SHP77 treated with DMSO at 0.1 percent for 48 hours (cell line): ENCODE measurements around the gene KCNQ1.

Experiments
- DNase-seq: peaks from one replicate; lab custom pipeline; 2025; lab: John Stamatoyannopoulos, UW

Gene KCNQ1

DNA sequence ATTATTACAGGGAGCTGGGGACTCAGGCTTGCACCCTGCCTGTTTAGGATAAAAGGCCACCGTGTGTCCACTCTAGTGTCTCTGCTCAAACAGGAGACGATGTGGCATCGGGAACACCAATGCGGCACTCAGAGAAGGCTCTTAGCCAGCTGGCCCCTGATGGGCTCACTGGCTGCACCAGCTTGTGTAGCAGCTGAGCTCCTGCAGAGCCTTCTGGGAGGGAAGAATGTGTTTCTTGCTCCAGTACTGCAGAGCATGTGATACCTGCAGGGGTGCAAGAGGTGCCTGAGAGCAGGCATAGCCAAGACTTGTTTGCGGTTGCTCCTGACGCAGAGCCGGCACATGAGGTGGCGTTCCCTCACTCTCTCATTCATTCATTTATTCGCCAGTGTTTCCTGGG, 299.4 kb downstream of the KCNQ1 start:
- no peak for DNase-seq

DNA sequence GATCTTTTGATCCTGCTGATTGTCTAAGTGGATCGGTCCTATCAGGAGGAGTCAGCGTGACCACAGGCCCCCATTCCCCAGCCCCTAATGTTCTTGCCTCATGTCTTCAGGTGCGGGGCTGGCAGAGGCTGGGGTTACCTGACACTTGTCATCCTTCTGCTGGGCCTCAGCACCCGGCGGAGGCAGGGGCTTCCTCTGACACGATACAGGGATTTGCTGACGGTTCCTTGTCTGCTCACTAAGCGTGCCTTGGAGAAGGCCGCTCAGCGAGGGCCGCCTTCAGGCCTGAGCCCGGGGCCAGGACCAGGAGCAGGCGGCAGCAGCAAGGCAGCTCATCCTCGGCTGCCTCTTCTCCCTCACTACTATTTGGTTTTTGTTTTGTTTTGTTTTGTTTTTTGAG, 300.7 kb downstream of the KCNQ1 start:
- no peak for DNase-seq

DNA sequence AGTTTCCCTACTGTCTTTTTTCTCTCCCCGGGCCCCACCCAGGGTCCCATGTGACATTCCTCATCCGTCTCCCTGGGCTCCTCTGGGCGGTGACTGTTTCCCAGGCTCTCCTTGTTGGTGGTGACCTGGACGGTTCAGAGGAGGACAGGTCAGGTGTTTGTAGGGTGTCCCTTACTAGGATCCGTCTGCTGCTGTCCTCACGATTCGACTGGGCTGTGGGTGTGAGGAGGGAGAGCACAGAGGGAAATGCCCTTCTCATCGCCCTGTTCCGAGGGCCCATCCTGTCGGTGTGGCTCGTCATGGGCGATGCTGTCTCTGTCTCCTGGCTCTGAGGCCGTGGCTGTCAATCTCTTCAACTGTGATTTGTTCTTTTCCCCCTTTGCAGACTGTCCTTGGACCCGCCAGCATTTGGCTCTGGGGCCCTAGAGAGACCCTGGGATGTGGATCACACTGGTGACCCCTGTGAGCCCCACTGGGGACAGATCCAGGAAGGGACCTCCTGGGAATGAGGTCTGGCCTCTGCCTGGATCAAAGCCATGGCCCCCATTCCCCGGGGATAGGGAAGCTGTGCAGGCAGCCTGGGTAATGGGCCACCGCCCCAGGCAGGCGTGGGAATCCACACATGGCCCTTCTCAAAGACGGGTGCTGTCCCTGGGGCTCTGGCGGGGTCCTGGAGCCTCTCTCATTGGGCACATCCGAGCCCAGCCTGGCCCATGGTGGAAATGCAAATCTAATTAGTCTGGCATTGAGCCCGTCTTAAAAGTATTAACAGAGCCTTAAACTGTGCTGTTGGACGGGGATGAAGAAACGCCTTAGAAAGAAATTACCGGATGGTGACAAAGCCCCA, 301.8 kb downstream of the KCNQ1 start:
- DNase-seq = no peak

DNA sequence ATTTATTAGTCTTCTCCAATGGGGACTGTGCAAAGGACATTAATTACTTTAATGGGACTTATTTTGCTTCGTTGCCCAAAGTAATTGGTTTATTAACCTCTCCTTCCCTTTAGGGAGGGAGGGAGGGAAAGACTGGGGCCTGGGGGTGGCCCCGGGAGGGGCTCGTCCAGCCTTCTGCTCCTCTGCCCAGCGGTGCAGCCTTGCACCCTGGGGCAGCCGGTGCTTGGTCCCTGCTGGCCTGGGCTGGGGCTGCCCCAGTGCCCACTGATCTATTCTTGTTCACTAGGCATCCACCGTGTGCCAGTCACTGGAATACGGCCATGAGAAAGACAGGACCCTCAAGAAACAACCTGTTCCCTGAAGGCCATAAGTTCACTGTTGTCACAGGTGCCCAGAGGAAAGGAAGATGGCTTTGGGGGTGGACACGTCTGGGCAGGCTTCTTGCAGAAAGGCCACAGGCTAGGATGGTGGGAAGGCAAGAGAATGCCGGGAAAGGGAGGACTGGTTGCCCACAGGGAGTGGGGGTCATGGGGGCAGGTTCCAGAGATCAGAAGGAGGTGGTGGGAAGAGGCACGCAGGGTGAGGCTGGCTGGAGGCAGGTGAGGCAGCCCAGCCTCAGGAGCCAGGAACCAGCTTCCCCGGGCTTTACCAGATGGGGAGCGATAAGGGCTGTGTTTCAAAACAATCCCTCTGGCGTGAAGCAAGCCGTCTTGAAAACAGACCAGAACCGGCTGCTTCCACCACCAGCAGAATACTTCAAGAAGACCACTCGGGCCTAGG, 302.6 kb downstream of the KCNQ1 start:
- no peak for DNase-seq

DNA sequence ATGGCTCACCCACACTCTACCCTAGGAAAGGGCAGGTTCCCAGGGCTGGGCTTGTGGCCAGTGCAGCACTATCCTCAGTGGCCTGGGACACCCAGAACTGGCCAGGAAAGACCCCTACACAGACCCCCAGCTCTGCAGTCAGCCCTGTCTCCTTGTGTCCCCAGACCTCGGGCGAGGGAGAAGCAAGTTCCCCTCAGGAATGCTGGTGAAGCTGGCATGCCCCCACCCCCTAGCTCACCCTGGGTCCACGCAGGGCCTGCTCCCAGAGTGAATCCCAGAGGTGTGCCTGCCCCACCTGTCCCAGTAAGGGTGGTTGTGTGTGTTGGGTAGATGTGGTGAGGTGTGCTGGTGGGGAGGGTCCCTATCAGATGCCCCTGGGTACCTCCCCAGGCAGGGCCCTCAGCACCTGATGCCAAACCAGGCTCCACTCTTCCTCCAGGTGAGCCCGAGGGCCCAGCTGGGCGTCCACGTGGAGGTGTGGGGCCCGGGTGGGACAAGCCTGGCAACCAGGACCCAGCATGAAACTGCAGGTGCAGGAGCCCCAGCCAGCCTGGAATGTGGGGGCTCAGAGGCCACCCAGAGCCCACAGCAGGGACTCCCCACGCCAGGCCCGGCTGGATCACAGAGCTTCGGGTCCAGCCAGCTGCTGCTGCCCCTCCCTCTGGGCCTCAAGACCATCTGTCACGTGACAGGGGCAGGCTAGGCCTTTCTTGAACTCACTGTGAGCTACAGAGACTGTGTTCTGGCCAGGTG, 303.4 kb downstream of the KCNQ1 start:
- no peak for DNase-seq

- DNase-seq = no peak
These were observed 304.2 kb downstream of the KCNQ1 start for GRCh38 chr11:2748814-2749554.

DNA sequence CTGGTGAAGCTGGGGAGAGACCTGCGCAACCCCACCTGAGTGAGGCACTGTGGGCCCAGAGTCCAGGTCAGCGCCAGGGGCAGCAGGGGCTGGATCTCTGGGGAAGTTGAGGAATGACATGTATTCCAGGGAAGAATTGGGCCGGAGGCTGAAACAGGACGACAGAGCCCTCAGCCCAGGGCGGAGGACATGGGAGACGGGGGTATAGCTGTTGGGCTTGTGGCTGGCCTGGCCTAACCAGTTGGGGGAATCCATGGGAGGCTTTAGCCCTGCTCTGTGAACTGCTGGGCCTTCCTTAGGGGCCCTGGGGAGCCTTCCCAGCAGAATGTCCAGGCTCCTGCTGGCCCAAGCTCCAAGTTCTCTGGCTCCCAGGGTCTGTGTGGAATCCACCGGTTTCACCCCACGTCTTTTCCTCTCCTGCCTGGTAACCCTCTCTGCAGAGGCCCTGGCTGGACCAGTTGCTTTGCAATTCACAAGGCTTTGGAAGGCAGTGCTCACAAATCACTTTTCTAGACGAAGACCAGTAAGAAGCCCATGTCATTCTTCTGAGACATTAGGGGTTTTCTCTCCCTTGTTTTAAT, 305.4 kb downstream of the KCNQ1 start:
- no peak for DNase-seq

GRCh38 chr11:2750682-2751522, 306.1 kb downstream of the KCNQ1 start:
- DNase-seq = no peak

DNA sequence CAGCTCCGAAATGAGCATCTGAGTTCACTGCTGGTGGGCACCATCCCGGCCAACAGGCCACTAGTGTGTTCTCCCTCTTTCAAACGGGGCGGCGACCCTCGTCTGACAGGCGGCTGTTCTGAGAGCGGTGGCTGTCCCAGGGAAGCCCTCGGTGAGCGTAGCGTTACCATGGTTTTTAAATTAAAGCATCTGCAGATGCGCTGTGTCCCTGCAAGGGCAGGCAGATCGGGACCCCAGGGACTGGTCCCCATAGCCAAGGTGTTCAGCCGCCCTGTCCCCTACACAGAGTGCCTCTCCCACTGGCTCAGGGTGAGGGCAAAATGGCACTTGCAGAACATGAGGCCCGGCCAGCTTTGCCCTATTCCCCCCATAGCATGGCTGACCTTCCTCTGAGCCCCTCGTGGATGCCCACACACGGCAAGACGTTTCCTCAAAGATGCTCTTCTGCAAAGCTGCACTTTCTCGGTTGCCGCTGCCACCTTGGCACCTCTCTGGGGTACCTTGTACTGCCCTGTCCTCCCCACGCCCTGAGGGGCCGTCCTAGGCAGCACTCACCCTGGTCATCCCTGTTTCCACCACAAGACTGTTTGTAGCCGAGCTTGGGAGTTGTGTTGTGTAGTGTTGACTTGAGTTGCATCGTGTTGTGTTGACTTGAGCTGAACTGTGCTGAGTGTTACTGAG, 306.9 kb downstream of the KCNQ1 start:
- no peak for DNase-seq

GRCh38 chr11:2752204-2752770, 307.5 kb downstream of the KCNQ1 start:
- DNase-seq = no peak

- DNase-seq = no peak
These were observed 308.1 kb downstream of the KCNQ1 start for GRCh38 chr11:2752923-2753322.

DNA sequence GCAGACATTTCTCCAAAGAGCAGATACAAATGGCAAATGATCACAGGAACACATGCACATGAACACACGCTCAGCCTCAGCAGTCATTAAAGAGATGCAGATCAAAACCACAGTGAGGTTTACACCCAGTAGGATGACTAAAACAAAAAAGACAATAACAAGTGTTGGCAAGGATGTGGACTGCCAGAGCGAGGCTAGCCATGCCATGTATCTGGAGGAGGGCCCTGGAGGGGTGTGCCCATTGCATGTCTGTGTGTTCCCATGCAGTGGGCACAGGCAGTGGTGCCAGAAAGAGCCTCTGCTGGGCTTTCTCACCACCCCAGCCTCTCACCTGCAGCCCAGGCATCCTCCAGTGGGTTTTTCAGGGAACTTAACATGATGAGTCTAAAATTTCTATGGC, 309.2 kb downstream of the KCNQ1 start:
- no peak for DNase-seq

GRCh38 chr11:2755071-2755470, 310.3 kb downstream of the KCNQ1 start:
- no peak for DNase-seq

- no peak for DNase-seq
These were observed 313.9 kb downstream of the KCNQ1 start for GRCh38 chr11:2758751-2759150.

DNA sequence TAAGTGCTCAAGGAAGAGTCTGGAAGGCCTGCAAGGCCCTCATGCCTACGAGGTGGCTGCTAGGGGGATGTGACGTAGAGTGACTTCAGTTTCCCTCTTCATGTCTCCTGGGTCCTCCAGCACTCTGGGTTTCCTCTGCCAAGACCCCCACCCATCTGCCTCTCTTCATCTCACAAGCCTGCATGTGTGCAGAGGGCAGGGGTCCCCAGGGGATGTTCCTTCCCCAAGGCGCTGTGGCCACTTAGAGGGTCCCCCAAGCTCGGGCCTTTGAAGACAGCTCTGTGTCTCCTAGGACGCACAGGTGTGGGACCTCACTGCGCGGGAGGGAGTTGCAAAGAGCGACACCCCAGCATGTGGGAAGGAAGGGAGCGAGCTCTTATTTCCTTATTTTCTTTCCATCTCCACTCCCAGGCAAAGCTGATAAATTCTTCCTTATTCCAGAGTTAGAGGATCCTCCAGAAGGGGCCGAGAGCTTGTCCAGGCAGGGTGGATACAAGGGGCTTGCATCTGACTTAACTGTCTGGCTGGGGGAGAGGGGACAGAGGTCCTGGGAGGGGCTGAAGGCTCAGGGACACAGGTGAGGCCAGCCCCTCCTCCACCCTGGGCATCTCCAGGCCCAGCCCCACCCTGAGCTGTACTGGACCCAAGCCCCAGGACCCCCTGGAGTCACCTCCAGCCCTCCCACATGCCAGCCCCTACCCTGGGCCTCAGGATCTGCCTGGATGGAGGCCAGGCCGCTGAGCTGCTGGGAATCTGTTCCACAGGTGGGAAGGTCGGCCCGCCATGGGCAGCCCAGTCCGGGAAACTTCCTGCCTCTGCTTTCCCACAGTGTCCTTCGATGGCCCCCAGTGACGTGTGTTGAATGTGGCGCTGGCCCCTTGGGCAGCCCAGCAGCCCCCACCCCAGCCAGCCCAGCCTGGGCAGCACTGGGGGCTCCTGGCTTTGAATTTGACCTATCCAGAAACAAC, 314.7 kb downstream of the KCNQ1 start:
- no peak for DNase-seq

DNA sequence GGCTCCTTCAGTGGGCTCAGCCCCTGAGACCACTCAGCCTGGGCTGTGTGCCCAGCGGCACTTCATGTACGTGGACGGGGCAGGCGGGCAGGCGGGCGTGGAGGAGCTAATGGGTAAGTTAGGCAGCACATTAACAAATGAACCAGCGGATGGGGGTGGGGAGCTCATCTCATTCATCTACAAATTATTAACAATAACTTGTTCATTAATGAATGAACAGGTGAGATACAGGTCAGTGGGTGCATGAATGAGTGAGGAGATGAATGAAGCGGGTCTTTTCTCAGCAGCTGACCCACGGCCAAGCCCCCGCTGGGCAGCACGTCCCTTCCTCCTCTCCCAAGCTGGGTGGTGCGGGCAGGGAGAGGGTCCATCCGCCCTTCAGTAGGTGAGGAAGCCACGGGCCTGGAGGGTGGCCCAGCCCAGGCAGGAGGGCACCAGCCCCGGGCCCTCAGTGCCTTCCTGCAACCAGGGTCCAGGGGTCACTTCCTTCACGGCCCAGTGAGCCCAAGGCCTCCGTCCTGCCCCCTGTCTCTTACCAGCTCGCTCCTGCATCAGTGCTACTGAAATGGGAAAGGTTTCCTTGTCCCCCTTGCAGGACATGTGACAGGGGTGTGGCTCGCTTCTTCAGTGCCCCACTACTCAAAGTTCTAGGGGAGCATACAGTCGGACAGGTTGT, 315.5 kb downstream of the KCNQ1 start:
- DNase-seq = no peak

GRCh38 chr11:2761131-2762030, 316.6 kb downstream of the KCNQ1 start:
- no peak for DNase-seq
